ENCODE data around the gene RGS6.

The RGS6 gene

DNA sequence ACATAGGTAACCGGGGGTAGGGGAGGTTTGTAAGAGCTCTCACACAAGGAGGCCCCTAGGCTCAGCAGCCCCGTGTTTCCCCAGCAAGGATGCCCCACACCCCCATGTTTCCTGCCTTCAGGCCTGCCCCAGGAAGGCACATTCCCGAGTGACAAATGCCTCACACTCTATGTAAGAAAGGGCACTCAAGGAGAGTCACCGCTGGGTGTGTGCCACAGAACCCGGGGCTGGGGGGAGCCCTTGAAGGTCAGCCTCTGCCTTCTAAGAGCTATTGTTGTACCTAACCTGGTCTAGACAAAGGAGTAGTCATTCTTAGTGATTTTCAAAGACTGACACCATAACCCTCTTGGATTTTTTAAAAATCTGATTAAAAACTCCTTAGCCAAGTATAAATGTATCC is 628.1 kb downstream of the RGS6 start:
- no peak overlapping the region for H2BK120ac ChIP-seq (ENCODE audit: insufficient read depth, low read length, poor library complexity)
- no peak for DNase-seq
- H4K8ac ChIP-seq (ENCODE audit: low read depth, low read length): no peak overlapping the region
- no peak overlapping the region for H3K4me3 ChIP-seq (ENCODE audit: low read depth, low read length)
- no peak overlapping the region for H3K14ac ChIP-seq (ENCODE audit: low read length)
- H3K79me2 ChIP-seq (ENCODE audit: control insufficient read depth, insufficient read depth, low read length, poor library complexity): no peaks in the 10 kb centered on the region
- no peak overlapping the region for H3K4ac ChIP-seq (ENCODE audit: low read depth, low read length)
- no peaks in the 10 kb centered on the region for H3K79me1 ChIP-seq (ENCODE audit: low read length)
- no peak overlapping the region for H2AFZ ChIP-seq (ENCODE audit: insufficient read depth, low read length, poor library complexity)
- H2AK5ac ChIP-seq (ENCODE audit: low read length): no peak overlapping the region
- H3K4me1 ChIP-seq (ENCODE audit: control insufficient read depth in 1 of 2, insufficient read depth in 2 of 2, low read length in 2 of 2): peaks cover 4 to 6% of the 10 kb centered on the region in 2 experiments
- no peaks in the 10 kb centered on the region for H3K27me3 ChIP-seq (ENCODE audit: insufficient read depth, low read length)
- H2BK12ac ChIP-seq (ENCODE audit: low read length): no peak overlapping the region
- H3K4me2 ChIP-seq (ENCODE audit: low read length): no peak overlapping the region
- peaks cover 3% of the 10 kb centered on the region for H3K9me3 ChIP-seq (ENCODE audit: insufficient read depth, low read depth, low read length)
- H3K18ac ChIP-seq (ENCODE audit: low read length): no peak overlapping the region
- H3K36me3 ChIP-seq (ENCODE audit: control insufficient read depth in 1 of 2, insufficient read depth in 2 of 2, low read length in 2 of 2): peaks cover 0 to 1% of the 10 kb centered on the region in 2 experiments
- no peak overlapping the region for H4K91ac ChIP-seq (ENCODE audit: low read depth, low read length)
- H4K12ac ChIP-seq (ENCODE audit: low read depth, low read length): no peak overlapping the region
- H2BK5ac ChIP-seq (ENCODE audit: low read depth, low read length, poor library complexity): no peak overlapping the region
- no peak overlapping the region for H3K9ac ChIP-seq (ENCODE audit: low read length)
- no peak overlapping the region for H3K23ac ChIP-seq (ENCODE audit: low read length)
- no CpG with 5 or more reads among the region's 5 CpGs for WGBS (ENCODE audit: extremely low coverage, insufficient coverage, insufficient read length)
- no peak overlapping the region for H3K27ac ChIP-seq (ENCODE audit: low read depth, low read length)

DNA sequence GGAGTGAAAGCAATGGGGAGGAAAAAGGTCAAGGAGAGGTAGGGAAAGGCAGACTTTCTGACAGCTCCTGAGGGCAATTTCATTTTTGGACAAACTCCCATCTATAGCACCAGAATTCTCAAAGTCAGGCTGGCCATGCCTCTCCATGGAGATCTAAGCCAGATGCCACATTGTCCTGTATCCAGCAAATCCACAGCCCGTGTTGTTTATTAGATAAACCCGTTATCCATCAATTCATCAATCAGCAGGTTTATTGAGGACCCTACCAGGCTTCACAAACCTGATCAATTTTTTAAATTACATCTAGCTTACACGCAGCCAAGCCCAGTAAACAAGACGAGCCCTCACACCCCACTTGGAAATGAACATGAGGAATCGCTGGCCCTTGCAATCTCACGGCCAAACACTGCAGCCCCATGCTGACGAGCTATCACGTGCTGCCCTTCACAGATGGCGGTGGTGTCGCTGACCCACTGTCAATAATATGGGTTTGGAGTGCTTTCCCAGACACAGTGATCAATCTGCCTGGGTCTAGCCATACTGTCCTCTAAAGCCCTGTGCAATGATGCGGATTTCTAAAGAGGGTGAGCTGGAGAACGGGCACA is 628.8 kb downstream of the RGS6 start:
- no peaks in the 10 kb centered on the region for H3K79me1 ChIP-seq (ENCODE audit: low read length)
- H3K4me2 ChIP-seq (ENCODE audit: low read length): no peak overlapping the region
- peaks cover 4 to 6% of the 10 kb centered on the region in 2 experiments for H3K4me1 ChIP-seq (ENCODE audit: control insufficient read depth in 1 of 2, insufficient read depth in 2 of 2, low read length in 2 of 2)
- no peak overlapping the region for H4K8ac ChIP-seq (ENCODE audit: low read depth, low read length)
- H2AFZ ChIP-seq (ENCODE audit: insufficient read depth, low read length, poor library complexity): no peak overlapping the region
- no peak overlapping the region for H4K12ac ChIP-seq (ENCODE audit: low read depth, low read length)
- no peak overlapping the region for H3K4ac ChIP-seq (ENCODE audit: low read depth, low read length)
- H3K27ac ChIP-seq (ENCODE audit: low read depth, low read length): no peak overlapping the region
- no peak overlapping the region for H3K18ac ChIP-seq (ENCODE audit: low read length)
- no peak overlapping the region for H3K23ac ChIP-seq (ENCODE audit: low read length)
- H3K27me3 ChIP-seq (ENCODE audit: insufficient read depth, low read length): no peaks in the 10 kb centered on the region
- WGBS (ENCODE audit: extremely low coverage, insufficient coverage, insufficient read length): no CpG with 5 or more reads among the region's 12 CpGs
- no peak overlapping the region for H2BK12ac ChIP-seq (ENCODE audit: low read length)
- H2BK5ac ChIP-seq (ENCODE audit: low read depth, low read length, poor library complexity): no peak overlapping the region
- no peak overlapping the region for H2BK120ac ChIP-seq (ENCODE audit: insufficient read depth, low read length, poor library complexity)
- H3K36me3 ChIP-seq (ENCODE audit: control insufficient read depth in 1 of 2, insufficient read depth in 2 of 2, low read length in 2 of 2): peaks cover 0 to 1% of the 10 kb centered on the region in 2 experiments
- DNase-seq: no peak
- H3K9me3 ChIP-seq (ENCODE audit: insufficient read depth, low read depth, low read length): peaks cover 3% of the 10 kb centered on the region
- no peak overlapping the region for H2AK5ac ChIP-seq (ENCODE audit: low read length)
- H3K4me3 ChIP-seq (ENCODE audit: low read depth, low read length): no peak overlapping the region
- H3K9ac ChIP-seq (ENCODE audit: low read length): no peak overlapping the region
- H4K91ac ChIP-seq (ENCODE audit: low read depth, low read length): no peak overlapping the region
- H3K79me2 ChIP-seq (ENCODE audit: control insufficient read depth, insufficient read depth, low read length, poor library complexity): no peaks in the 10 kb centered on the region
- H3K14ac ChIP-seq (ENCODE audit: low read length): no peak overlapping the region

DNA sequence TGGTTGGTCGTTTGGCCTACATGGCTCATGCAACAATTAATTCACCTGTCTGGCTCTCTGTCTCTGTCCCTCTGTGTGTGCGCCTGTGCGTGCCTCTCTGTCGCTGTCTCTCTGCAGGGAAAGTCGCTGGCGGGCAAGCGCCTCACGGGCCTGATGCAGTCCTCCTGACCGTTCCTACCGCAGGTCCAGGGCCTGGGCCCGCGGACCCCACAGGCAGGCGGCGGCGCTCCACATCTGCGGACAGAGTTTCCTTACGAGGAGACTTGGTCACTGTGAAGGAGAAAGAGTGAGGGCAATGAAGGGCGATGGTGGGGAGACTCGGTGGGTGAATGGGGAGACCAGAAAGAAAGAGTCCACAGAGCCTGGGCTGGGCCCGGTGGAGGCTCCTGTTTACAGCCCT is 630.1 kb downstream of the RGS6 start:
- Histone ChIP-seq H2BK120ac (ENCODE audit: insufficient read depth, low read length, poor library complexity) (no peak overlapping the region), H3K4me1 (ENCODE audit: control insufficient read depth in 1 of 2, insufficient read depth in 2 of 2, low read length in 2 of 2) (peaks cover 4 to 6% of the 10 kb centered on the region in 2 experiments), H3K27ac (ENCODE audit: low read depth, low read length) (no peak overlapping the region), H3K4me3 (ENCODE audit: low read depth, low read length) (no peak overlapping the region), H3K18ac (ENCODE audit: low read length) (no peak overlapping the region), H4K12ac (ENCODE audit: low read depth, low read length) (no peak overlapping the region), H2BK12ac (ENCODE audit: low read length) (no peak overlapping the region), H4K8ac (ENCODE audit: low read depth, low read length) (no peak overlapping the region), H2AK5ac (ENCODE audit: low read length) (no peak overlapping the region), H3K9me3 (ENCODE audit: insufficient read depth, low read depth, low read length) (peaks cover 3% of the 10 kb centered on the region), H2BK5ac (ENCODE audit: low read depth, low read length, poor library complexity) (no peak overlapping the region), H3K14ac (ENCODE audit: low read length) (no peak overlapping the region), H3K36me3 (ENCODE audit: control insufficient read depth in 1 of 2, insufficient read depth in 2 of 2, low read length in 2 of 2) (peaks cover 0 to 1% of the 10 kb centered on the region in 2 experiments), H2AFZ (ENCODE audit: insufficient read depth, low read length, poor library complexity) (no peak overlapping the region), H3K23ac (ENCODE audit: low read length) (no peak overlapping the region), H3K9ac (ENCODE audit: low read length) (no peak overlapping the region), H3K79me1 (ENCODE audit: low read length) (no peaks in the 10 kb centered on the region), H3K79me2 (ENCODE audit: control insufficient read depth, insufficient read depth, low read length, poor library complexity) (no peaks in the 10 kb centered on the region), H4K91ac (ENCODE audit: low read depth, low read length) (no peak overlapping the region), H3K4me2 (ENCODE audit: low read length) (no peak overlapping the region), H3K27me3 (ENCODE audit: insufficient read depth, low read length) (no peaks in the 10 kb centered on the region), H3K4ac (ENCODE audit: low read depth, low read length) (no peak overlapping the region)
- WGBS (ENCODE audit: extremely low coverage, insufficient coverage, insufficient read length): no CpG with 5 or more reads among the region's 20 CpGs
- DNase-seq: no peak

DNA sequence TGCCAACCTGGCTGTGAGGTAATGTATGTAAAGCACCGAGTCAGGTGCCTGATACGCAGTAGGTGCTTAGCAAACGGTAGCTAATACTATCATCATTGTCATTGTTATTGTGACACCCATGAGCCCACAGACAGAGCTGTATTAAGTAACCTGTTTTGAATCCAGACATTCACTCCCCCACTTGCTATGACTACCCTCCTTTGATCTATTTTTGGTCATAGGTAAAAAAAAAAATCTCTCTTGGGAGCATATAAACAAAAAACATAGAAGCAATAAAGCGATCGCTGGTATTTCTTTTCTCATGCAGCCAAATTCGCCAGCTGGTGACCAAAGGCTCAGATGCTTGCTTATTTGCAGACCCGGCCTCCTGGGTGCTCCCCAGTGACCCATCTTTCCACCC is 631.4 kb downstream of the RGS6 start:
- H3K18ac ChIP-seq (ENCODE audit: low read length): no peak overlapping the region

More for the DNA sequence above, 631.4 kb downstream of the RGS6 start:
- Histone ChIP-seq H4K91ac (ENCODE audit: low read depth, low read length) (no peak overlapping the region), H3K4me3 (ENCODE audit: low read depth, low read length) (no peak overlapping the region), H2BK5ac (ENCODE audit: low read depth, low read length, poor library complexity) (no peak overlapping the region), H3K4ac (ENCODE audit: low read depth, low read length) (no peak overlapping the region), H2BK120ac (ENCODE audit: insufficient read depth, low read length, poor library complexity) (no peak overlapping the region), H3K14ac (ENCODE audit: low read length) (no peak overlapping the region), H3K79me1 (ENCODE audit: low read length) (no peaks in the 10 kb centered on the region), H3K27ac (ENCODE audit: low read depth, low read length) (no peak overlapping the region), H3K4me2 (ENCODE audit: low read length) (no peak overlapping the region), H2BK12ac (ENCODE audit: low read length) (no peak overlapping the region), H3K36me3 (ENCODE audit: control insufficient read depth in 1 of 2, insufficient read depth in 2 of 2, low read length in 2 of 2) (peaks cover 0 to 1% of the 10 kb centered on the region in 2 experiments), H3K9ac (ENCODE audit: low read length) (no peak overlapping the region), H4K8ac (ENCODE audit: low read depth, low read length) (no peak overlapping the region), H2AFZ (ENCODE audit: insufficient read depth, low read length, poor library complexity) (no peak overlapping the region), H2AK5ac (ENCODE audit: low read length) (no peak overlapping the region), H3K9me3 (ENCODE audit: insufficient read depth, low read depth, low read length) (peaks cover 3% of the 10 kb centered on the region), H3K4me1 (ENCODE audit: control insufficient read depth in 1 of 2, insufficient read depth in 2 of 2, low read length in 2 of 2) (peaks cover 4 to 5% of the 10 kb centered on the region in 2 experiments), H4K12ac (ENCODE audit: low read depth, low read length) (no peak overlapping the region), H3K27me3 (ENCODE audit: insufficient read depth, low read length) (no peaks in the 10 kb centered on the region), H3K23ac (ENCODE audit: low read length) (no peak overlapping the region), H3K79me2 (ENCODE audit: control insufficient read depth, insufficient read depth, low read length, poor library complexity) (no peaks in the 10 kb centered on the region)
- DNase-seq: no peak
- WGBS (ENCODE audit: extremely low coverage, insufficient coverage, insufficient read length): no CpG with 5 or more reads among the region's 7 CpGs
